Activated CD8-positive, alpha-beta memory T cell treated with anti-CD3 and anti-CD28 coated beads, Interleukin-2, amount 50 U/mL, for 24 hours (primary cell): ENCODE measurements around the gene ERCC5.

ENCODE experiments used
- DNase-seq: peaks from one replicate; pipeline ENCODE4 v3.0.0-alpha.2; 2020; ENCODE audit errors: extremely low read depth

ERCC5 gene

DNA sequence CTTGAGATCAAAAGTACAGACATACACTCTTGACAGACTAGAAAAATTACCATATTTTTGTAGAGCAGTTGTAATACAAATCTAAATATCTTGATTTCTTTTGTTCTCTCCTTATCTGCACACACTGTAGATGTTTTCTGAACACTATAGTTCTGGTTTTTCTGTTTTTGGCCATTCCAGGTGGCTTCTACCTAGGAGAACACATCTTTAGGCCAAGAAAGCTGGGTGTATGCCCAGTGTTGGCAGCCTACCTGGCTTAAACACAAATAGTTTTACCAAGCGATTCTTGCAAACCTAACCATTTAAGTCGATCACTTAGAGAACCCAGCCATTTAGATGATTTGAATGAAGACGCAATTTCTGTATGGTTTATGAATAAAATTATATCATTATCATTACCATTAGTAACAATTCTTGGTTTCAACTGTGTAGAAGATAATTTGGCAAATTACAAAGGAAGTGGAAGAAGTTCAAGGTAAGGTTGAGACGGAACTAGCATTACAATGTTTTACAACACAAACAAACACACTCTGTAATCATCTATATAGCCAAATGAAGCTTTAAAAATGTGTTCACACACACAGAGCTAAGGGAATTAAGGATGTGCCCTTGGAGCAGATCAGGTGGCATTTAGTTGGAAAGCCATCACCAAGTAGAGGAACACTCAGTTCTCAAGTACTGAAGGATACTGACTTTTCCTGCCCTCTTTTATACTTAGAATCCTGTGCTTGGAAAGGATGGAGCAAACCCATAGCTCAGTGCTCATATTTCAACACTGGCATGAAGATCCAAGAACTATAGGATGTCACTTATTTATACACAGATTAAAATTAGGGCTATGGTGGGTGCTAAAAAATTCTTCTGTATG is 36.2 kb downstream of the ERCC5 start:
- DNase-seq, result no peak

DNA sequence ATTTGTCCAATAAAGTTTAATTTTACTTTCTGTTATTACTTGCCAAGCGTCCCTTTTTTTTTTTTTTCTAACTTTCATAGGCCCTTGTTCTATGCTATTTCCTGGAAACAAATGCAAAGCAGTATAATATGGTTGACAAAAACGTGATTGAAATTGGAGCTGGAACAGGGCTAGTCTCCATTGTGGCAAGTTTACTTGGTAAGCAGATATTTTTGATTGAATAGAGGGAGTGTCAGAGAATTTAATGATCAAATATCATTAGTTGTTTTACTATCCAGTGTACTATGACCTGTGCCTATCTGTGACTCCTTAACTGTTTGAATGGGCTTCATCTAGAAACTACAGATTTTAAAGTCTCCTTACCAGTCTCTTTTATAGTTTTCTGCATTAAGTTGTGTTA is 46.7 kb downstream of the ERCC5 start:
- no peak for DNase-seq

DNA sequence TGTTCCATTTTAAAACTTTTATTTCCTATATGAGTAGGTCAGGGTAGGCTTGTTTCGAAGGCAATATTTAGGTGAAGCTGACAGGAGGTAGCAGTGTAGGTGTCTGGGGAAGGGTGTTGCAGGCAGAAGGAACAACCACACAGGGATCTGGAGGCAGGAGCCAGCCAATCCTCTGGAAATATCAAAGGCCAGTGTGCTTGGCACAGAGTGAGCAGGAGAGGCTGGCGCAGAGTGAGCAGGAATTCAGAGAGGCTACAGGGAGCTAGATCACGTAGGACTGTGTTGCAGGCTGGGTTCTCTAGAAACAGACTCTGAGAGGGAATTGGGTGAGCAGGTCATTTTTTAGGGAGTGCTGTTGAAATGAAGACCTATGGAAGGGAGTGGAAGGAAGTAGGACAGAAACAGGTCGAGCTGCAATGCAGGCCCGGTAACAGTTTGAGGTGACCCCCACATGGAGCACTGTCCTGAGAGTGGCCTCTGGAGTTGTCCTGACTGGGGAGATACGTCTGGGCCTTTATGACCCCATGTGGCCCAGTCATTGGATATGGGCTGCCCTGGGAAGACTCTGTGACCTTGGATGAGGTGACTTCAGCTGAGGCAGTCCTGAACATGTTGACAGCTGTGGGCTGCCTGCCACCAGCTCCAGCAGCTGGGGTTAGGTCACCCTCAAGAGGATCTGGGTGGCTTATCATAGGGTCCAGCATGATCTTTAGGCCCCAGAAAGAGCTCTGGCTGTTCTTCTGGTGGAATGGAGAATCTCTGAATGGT is 51.7 kb downstream of the ERCC5 start:
- DNase-seq, result no peak

DNA sequence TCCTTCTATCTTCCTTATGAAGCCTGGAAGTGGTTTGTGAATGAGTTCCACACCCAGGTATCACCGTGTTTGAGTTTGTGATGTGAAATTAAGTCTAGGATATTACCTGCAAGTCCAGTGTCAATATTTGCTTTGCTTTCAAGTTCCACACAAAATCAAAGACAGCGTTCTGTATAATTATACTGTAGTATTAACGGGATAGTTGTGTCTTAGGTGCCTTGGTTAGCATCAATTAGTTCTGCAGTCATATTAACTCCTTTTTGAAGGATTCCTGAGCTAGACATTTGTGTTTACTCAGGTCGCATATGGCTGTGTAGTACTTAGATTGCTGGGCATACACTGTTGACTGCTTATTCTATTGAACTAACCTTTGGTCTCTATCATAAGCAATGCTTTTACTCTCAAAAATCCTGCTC is 54.4 kb downstream of the ERCC5 start:
- no peak for DNase-seq

DNA sequence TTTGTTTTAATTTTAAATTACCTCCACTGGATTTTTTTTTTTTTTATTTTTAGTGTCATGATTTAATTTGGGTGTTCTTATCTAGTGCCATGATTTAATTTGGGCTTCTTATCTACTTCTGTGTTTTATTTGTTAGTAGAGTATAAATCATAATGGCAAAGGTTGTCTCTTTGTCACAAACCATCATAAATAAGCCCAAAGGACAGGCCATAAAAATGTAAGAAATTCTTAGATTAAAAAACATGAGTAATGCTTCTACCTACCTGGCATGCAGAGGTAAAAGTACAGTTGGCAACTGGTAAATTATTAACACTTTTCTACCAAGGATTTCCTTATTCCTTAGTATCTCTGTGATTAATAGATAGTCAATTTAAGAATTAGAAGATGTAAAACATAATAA is 55.2 kb downstream of the ERCC5 start:
- DNase-seq, result no peak

DNA sequence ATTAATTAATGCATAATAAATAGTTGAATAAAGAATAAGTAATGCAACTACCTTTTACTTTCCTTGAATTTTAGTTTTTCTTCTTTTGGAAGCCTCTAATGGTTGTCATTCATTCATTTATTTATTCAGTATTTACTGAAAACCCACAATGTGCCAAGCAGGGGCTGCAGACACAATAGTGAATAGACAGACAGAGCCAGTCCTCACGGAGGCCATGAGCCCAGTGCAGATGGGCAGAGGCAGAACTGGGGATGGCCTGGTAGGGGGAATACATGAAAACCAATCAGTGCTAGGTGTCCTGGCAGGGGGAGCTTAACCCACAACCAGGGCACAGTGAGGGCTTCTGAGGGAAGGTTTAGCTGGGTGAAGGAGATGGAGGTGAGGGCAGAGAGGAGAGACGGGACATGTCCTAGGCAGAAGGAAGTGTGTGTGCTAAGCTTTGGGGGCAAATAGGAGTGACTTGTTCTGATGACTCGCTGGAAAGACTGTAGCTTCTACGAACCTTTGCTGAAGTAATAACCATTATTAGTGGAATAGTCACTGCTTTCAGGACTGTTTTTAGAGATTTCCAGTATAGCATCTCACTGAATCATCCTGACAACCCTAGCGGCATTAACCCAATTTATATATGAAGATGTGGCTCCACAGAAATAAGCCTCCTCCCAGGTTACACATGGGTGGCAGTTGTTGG is 55.9 kb downstream of the ERCC5 start:
- DNase-seq, result no peak

DNA sequence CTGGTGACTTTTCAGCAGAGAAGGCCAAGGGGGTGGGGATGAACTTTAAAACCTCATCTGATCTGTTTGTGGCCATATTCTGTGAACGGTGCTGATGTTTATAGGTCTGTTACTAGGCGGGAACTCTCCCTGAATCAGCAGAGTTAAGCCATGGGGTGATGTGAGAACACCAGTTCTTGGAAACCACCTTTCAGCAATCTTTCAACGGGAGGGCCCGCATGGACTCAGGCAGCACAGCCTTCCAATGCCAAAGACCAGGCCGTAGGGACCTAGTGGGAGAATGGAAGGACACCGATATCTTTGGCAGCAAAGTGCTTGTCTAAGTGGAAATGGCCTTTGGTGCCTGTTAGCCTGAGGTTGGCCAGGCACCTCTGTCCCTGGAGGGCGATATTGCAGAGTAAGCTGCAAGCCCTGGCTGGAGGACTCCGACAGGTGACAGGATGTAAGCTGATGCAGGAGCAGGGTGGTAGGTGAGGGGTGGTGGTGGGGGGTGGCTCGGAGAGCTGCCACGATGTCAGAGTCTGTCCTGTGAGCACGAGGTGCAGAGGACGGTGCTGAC is 57.0 kb downstream of the ERCC5 start:
- no peak for DNase-seq

DNA sequence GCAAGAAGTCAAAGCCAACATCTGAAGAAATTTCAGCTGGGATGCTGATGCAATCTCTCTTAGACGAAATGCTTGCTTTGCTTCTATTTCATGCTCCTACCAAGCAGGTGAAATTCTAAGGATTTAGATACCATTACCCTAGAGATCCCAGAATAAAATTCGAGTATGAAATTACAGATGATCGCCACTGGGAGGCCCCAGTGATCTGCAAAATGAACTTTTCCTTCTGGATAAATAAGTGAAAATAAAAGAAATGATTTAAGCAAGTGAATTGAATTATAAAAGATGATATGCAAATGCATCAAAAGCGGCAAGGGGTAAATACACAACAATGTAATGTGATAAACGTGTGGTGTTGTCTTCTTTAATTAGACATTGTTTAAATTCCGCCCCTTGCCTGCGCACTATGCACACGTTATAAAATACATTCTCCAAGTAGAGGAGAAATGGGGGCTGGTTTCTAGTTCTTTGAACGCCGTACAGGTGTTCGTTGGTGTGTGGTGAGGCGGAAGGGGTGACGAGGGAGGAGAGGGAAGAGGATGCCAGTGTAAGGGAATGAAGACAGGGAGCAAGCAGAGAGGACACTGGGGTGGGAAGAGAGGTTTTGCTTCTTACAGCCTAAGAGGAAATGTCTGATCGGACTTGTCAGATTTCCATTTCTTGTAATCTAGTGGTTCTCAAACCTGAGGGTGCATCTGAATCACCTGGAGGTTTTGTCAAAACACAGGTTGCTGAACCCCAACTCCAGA is 58.0 kb downstream of the ERCC5 start:
- DNase-seq, result no peak

DNA sequence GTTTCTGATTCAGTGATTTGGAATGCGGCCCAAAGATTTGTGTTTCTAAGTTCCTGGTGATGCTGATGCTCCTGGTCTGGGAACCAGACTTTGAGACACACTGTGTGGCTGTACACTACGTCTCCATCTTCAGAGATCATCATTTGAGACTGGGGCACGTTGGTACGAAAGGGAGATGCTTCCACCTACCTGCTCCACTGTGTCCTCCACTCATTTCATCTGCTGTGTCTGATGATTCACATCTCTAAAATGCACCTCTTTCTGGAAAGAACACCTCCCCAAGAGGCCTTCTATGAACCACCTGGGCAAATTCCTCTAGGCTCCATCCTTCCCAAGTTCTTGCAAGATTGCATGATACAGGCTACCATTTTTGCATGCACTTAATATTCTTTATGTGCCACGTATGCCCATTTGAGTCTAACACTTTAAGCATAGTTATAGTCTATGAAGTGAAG is 58.6 kb downstream of the ERCC5 start:
- no peak for DNase-seq

DNA sequence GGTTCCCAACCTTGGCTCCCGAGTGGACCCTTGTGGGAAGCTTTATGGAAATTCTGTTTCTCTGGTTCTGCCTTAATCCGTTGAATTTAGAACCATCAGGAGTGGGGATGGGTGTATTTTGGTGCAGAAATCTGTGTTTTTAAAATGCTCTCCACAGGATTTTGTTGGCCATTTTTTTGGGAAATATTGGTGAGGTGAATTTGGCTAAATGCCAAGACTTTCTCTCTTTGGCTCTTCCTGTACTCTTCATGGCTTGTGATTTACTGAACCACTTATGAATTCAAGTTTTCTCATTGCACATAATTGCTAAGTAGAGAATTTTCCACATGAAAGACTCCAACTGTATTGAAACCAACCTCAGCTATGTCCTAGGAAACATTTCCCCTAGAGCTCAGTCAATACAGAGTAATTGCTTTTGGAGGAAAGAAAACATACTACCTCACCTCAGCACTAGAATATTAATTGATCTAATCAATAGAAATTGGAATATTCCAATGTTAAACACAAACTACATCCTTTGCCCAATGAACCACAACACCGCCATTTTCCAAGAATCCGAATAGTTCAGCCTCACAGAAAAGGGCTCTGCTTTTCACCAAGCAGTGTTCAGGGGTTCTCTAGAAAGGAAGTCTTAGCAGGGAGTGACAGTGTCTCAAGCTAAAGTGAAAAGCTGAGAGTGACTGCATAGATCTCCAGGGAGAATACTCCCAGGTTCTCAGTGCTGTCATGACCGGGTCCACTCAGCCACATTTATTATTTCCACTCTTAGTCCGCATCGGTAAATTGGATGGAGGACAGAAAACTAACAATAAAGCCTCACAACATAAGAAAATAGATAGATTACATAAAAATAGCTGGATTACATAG is 60.3 kb downstream of the ERCC5 start:
- no peak for DNase-seq

DNA sequence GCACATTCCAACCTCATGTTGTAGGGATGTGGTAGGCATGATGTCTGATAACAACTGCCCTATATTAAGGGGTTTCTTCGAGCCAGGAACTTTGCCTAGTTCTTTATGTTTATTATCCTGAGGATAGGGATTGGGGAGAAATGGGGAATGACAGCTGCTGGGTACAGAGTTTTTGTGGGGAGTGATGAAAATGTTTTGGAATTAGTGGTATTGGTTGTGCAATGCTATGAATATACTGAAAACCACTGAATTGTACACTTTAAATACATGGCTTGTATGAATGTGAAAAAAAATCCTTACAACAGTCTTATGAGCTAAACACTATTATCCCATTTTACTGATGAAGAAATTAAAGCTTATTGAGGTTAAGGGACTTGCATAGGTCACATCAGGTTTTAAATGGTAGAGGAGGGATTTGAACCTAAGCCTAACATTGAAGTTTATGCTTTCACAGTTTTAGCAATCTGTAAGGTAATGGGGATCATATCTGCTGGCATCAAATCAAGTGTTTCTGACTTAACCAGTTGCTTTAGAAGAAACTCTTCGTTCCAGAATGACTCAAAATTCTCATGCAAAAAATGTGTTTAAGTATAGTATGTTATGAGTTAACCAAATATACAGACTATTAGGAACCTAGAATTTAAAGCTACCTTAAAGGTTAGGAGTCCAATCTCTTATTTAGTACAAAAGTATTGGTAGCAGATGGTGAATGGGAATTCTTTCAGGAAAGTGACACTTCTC is 61.4 kb downstream of the ERCC5 start:
- no peak for DNase-seq

DNA sequence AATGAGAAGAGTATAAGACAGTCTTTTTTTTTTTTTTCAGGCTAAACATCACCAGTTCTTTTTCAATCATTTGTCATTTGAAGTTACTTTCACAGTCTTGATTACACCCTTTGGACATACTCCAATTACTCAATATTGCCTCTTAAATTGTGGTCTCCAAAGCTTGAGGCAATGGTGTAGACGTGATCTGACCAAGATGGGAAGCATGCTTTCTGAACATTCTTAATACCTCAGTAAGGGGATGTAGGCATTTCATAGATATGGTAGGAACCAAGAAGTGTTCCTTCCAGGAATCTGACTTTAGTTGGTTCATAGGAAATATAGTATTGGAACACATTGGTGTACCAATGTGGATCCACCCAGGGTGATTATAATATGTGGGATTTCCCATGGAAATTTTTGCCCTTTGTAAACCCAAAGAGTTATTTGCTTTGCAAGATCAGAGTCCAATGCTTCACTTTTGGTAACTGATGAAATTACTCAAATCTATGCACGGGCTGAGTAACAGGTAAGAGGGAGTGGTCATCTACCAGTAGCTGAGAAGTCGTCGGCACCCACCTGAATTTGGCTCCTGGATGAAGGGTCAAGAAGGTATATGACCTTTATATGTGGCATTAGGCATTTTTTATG is 62.2 kb downstream of the ERCC5 start:
- no peak for DNase-seq

DNA sequence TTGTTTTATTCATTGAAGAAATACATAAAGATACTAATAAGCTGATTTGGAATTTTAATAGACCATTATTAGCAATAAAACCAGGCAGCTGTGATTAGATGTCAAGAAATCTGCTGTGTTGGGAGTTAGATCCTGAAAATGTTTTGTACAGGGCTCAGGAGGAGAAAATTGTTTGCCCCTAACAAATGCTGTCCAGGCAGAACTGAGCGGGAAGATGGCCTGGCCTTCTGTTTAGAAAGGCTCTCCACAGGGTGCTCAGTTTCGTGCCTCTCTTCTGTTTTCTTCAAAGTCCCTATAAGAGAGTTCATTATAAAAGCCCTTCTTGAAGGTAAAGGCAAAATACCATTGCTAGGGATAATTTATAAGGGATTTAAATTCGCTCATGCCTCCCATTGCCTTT is 64.1 kb downstream of the ERCC5 start:
- no peak for DNase-seq

DNA sequence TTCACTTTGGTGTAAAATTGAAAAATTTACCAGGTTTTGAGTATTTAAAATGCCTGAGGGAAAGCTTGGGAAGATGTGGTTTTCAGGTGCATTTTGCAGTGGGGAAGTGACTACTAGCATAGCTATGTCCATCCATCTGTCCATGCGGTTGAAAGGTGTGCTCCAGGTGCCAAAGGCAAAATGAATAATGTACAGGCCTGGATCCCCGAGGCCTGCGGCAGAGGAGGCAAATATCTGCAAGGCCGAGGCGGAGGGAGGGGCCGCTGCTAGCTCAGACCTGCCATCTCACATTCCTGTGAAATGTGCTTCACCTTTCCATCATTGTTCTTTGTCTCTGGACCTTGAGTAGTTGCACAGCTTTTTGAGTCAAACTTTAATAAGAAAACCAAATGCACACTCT is 65.5 kb downstream of the ERCC5 start:
- no peak for DNase-seq

DNA sequence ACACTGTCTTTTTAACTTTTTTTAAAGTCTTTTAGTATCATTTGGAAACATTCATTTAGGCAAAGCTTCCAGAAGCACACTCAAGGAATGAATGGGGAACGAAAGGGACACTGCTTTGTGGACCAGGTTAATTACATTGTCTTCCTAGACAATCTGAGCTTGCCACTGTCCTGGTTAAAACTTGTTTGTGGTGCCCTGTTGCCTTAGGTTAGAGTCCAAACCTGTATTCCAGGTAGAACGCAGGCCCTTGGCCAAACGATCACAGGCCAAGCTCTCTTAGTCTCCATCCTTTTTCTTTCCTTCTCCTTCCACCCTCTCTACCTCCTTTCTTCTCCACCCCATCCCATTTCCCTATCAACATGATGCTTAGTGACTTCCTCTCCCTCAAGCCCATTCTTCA is 66.8 kb downstream of the ERCC5 start:
- no peak for DNase-seq

DNA sequence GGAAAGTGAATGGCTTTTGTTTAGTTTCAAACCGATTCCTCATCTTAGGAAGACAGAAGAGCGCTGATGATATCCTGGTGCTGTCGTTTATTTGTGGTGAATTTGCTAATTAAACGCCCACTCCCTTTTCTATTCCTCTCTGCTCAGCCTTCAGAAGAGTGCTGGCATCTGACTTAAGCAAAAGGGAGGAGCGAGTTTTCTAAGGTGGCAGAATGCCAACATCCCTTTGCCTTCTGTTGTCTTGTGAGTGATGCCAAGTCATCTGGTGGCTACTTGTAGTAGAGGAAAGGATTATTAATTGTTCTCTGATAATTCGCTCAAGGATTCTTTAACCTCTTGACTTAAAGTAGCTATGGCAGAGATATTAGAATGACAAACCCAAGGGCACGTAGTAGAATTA is 68.1 kb downstream of the ERCC5 start:
- DNase-seq, result no peak

DNA sequence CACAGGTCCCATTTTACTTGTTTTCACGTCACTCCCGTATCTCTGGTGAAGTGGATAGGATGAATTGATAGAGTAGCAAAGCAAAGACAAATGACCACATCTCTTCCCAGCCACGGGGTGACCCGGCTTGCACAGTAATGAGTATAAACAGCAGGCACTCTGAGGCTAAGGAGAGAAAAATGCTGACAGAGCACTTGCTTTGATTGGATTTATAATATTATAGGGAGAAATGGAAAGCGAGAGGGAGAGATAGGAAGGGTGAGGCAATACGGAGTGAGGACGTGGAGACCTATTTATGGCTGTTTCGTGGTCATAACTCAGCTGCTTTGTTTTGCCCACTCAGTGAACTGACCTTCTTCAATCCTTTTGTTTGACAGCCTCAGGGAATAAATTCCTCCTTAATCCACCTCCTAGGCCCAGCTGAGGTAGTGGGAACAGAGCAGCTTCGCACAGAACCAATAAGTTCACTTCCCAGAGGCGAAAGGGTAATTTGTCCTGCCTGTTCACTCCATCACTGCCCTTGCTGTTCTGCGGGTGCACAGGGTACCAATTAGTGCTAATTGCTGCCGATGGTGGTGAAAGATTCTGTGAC is 68.6 kb downstream of the ERCC5 start:
- DNase-seq, result no peak

DNA sequence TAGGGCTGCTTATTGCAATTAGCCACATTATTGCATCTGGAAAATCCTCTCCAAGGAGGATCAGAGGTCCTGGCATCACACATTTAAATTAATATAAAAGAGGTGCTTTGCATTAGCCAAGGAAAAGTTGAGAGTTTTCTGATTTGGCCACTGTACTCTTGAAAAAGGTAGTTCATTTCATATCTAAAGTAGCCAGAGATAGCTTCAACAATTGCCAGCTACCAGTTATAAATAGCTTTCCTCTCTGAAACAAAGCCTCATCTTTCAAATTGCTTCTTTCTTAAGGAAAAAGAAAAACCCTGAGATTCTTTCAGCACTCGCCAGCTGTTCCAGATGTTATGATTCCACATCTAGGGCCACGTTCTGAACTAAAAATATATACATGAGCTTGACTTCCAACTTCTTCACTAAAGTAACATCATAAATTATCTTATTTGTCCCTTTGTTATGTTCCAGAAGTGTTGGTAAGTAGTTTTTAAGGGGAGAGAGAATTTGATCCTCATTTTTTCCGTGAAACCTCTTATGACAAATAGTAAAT is 69.6 kb downstream of the ERCC5 start:
- no peak for DNase-seq

DNA sequence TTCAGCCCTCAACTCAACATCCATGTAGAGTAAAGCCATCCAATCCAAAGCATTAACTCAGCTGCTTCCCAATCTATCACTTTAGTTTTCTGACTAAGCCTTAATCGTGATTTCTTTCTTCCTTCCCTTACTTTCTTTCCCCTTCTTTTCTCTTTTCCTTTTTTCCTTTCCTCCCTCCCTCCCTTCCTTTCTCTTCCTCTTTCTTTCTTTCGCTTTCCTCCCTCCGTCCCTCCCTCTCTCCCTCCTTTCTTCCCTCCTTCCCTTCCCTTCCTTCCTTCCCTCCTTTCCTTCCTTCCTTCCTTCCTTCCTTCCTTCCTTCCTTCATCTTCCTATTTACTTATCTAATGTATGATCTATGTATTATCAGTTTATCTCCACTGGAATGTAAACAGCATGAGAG is 71.2 kb downstream of the ERCC5 start:
- DNase-seq, result no peak
